HG03097 (cell line): ENCODE results near the gene MED20.

Experiments used
- ATAC-seq: cut with Tn5 transposase; IDR thresholded peaks from one replicate; pipeline ENCODE4 v1.9.1; 2021; ENCODE audit not compliant: unreplicated experiment, low FRiP score

MED20 gene

GRCh38 chr6:41859356-41859755, 61.6 kb downstream of the MED20 start:
- no peak for ATAC-seq

GRCh38 chr6:41858703-41859102, 62.2 kb downstream of the MED20 start:
- ATAC-seq = no peak
